ENCODE measurements around the gene RASA4B. TPM values are rescaled to one million over a fixed set of nuclear protein-coding genes. Genes with fewer than 3 reads are reported as not detected.

Gene RASA4B
- total RNA-seq, 2 donors from 2014 or later: 2.0 to 25.7 TPM

- Histone ChIP-seq H3K27me3 (replicated peaks; ENCODE audit: insufficient read depth) (no peaks in the 10 kb centered on the region), H3K36me3 (no peaks in the 10 kb centered on the region), H3K9me3 (no peaks in the 10 kb centered on the region), H3K4me3 (no peak overlapping the region), H3K27ac (no peak overlapping the region), H3K4me1 (replicated peaks) (peaks cover under 1% of the 10 kb centered on the region)
- WGBS: 88% methylated on average over 10 of the region's 10 CpGs
- intact Hi-C loops (cut with DNase I): no loop called here
- no peak for DNase-seq (ENCODE audit: low spot score)
- TF ChIP-seq POLR2AphosphoS5 (IDR thresholded peaks at IDR 0.05): no peak
- TF ChIP-seq POLR2A (IDR thresholded peaks at IDR 0.05): no peak
- no peak for TF ChIP-seq CTCF (IDR thresholded peaks at IDR 0.05)
Observed at GRCh38 chr7:102436118-102436517, 81.5 kb downstream of the RASA4B start.

- intact Hi-C loops (cut with DNase I): no loop called here
- Histone ChIP-seq H3K36me3 (no peaks in the 10 kb centered on the region), H3K27me3 (replicated peaks; ENCODE audit: insufficient read depth) (no peaks in the 10 kb centered on the region), H3K4me1 (replicated peaks) (peaks cover 2% of the 10 kb centered on the region), H3K9me3 (no peaks in the 10 kb centered on the region), H3K4me3 (peak overlapping the region; percentile 69 to 84), H3K27ac (peak overlapping the region in 1 of 2 donors; percentile 84)
- DNase-seq (ENCODE audit: low spot score): no peak
- WGBS: 26% methylated on average over 9 of the region's 9 CpGs
- no peak for TF ChIP-seq POLR2A (IDR thresholded peaks at IDR 0.05)
Observed at GRCh38 chr7:102434039-102434486, 83.5 kb downstream of the RASA4B start.

GRCh38 chr7:102433219-102434038, 84.1 kb downstream of the RASA4B start, which contains the start of gene ORAI2:
TSS of gene ORAI2 (plus strand) at chr7:102433575. CDS start at chr7:102438957, 5,382 bp downstream.
- under 1% methylated on average over 55 of the region's 90 CpGs for WGBS
- intact Hi-C loops (cut with DNase I): no loop called here
- peak; percentile 74 for DNase-seq (ENCODE audit: low spot score)
- TF ChIP-seq CTCF (IDR thresholded peaks at IDR 0.05) (no peak), POLR2A (IDR thresholded peaks at IDR 0.05) (no peak), POLR2AphosphoS5 (IDR thresholded peaks at IDR 0.05) (no peak)
- H3K27ac ChIP-seq: peak within 1 kb of the TSS; percentile 84
- no peaks in the 10 kb centered on the region for H3K27me3 ChIP-seq (replicated peaks; ENCODE audit: insufficient read depth)
- peak within 1 kb of the TSS; percentile 69 to 84 for H3K4me3 ChIP-seq
- H3K36me3 ChIP-seq: no peaks in the 10 kb centered on the region
- H3K4me1 ChIP-seq (replicated peaks): peaks cover 2% of the 10 kb centered on the region
- no peaks in the 10 kb centered on the region for H3K9me3 ChIP-seq

Small RNAs within 50 kb of the gene (microRNA-seq; reads per million reads assigned to microRNA genes)
- gene MIR4467: 2.1 reads per million, percentile 30 among the genes with 10 or more reads in this experiment
- 2.3 reads per million, percentile 32 among the genes with 10 or more reads in this experiment for gene MIR5090

Other genes with a start within 250 kb of the RASA4B start
- gene SH2B2, start 230.9 kb downstream of the RASA4B start, total RNA-seq: 10 to 100 TPM in 1 of 2 donors, 1 to 10 TPM in 1; 7.7 to 22.3 TPM
- gene SPDYE6, start 161.3 kb downstream of the RASA4B start, total RNA-seq: under 1 TPM in 1 of 2 donors, not detected in 1; 0.85 TPM
- 10 to 100 TPM; 31.6 to 50.1 TPM for gene PRKRIP1, start 121.4 kb downstream of the RASA4B start, total RNA-seq
- gene ORAI2, start 84.2 kb downstream of the RASA4B start, total RNA-seq: 10 to 100 TPM; 20.5 to 24.8 TPM
- 10 to 100 TPM; 25.2 to 27.0 TPM for gene ALKBH4, start 52.9 kb downstream of the RASA4B start, total RNA-seq
- 10 to 100 TPM; 12.8 to 57.7 TPM for gene LRWD1, start 52.8 kb downstream of the RASA4B start, total RNA-seq
- 10 to 100 TPM; 23.2 to 46.4 TPM for gene POLR2J, start 38.9 kb downstream of the RASA4B start, total RNA-seq
- 10 to 100 TPM in 1 of 2 donors, 1 to 10 TPM in 1; 9.9 to 33.5 TPM for gene UPK3BL2, start 25.9 kb upstream of the RASA4B start, total RNA-seq
- gene SPDYE2, start 33.4 kb upstream of the RASA4B start, total RNA-seq: 1 to 10 TPM in 1 of 2 donors, not detected in 1; 1.8 TPM
- 10 to 100 TPM; 11.5 to 16.6 TPM for gene POLR2J3, start 54.8 kb upstream of the RASA4B start, total RNA-seq
- 10 to 100 TPM; 10.5 to 59.6 TPM for gene RASA4, start 99.0 kb upstream of the RASA4B start, total RNA-seq
- 100 to 1,000 TPM in 1 of 2 donors, 10 to 100 TPM in 1; 63.2 to 125 TPM for gene UPK3BL1, start 125.0 kb upstream of the RASA4B start, total RNA-seq
- gene SPDYE2B, start 132.5 kb upstream of the RASA4B start, total RNA-seq: not detected
- gene POLR2J2, start 153.9 kb upstream of the RASA4B start, total RNA-seq: 1 to 10 TPM in 1 of 2 donors, under 1 TPM in 1; 0.18 to 6.6 TPM
- 10 to 100 TPM; 15.2 to 16.5 TPM for gene FAM185A, start 231.2 kb upstream of the RASA4B start, total RNA-seq